ENCODE data around the gene TRIM74. TPM values are rescaled to one million over a fixed set of nuclear protein-coding genes. Genes with fewer than 3 reads are reported as not detected.
"Not testable (repeated sequence)": the region's sequence is repeated elsewhere in the genome, so short reads cannot be mapped to it uniquely, and the experiment has no call there.

TRIM74 gene
- total and polyA plus RNA-seq, 2 experiments from 2014 or later, result 3.1 to 5.2 TPM

GRCh38 chr7:72971505-72971904 lies 2.2 kb upstream of the TRIM74 start:
- H3K36me3 ChIP-seq; H3K4me1 ChIP-seq (ENCODE audit: low read depth); H3K4me3 ChIP-seq; DNase-seq (ENCODE audit: low read depth in 1 of 2, low spot score in 1 of 2); H3K27ac ChIP-seq; H3K27me3 ChIP-seq; H3K9me3 ChIP-seq (ENCODE audit: low read depth): not testable (repeated sequence)

GRCh38 chr7:72969688-72970087 lies 422 bp upstream of the TRIM74 start:
- H3K27me3 ChIP-seq; DNase-seq (ENCODE audit: low read depth in 1 of 2, low spot score in 1 of 2); H3K4me3 ChIP-seq; H3K9me3 ChIP-seq (ENCODE audit: low read depth); H3K27ac ChIP-seq; H3K36me3 ChIP-seq; H3K4me1 ChIP-seq (ENCODE audit: low read depth): not testable (repeated sequence)

- DNase-seq (ENCODE audit: low read depth in 1 of 2, low spot score in 1 of 2), result peak in 1 of 2 donors; percentile 4
- not testable (repeated sequence) for H3K9me3 ChIP-seq (ENCODE audit: low read depth); H3K4me1 ChIP-seq (ENCODE audit: low read depth); H3K27me3 ChIP-seq; H3K27ac ChIP-seq; H3K36me3 ChIP-seq; H3K4me3 ChIP-seq
Observed at GRCh38 chr7:72966892-72967291, 2.4 kb downstream of the TRIM74 start.

GRCh38 chr7:72965186-72965975 lies 3.9 kb downstream of the TRIM74 start:
- H3K4me1 ChIP-seq (ENCODE audit: low read depth); H3K27me3 ChIP-seq; DNase-seq (ENCODE audit: low read depth in 1 of 2, low spot score in 1 of 2); H3K27ac ChIP-seq; H3K36me3 ChIP-seq; H3K4me3 ChIP-seq; H3K9me3 ChIP-seq (ENCODE audit: low read depth): not testable (repeated sequence)

- H3K4me1 ChIP-seq (ENCODE audit: low read depth); H3K4me3 ChIP-seq; H3K27ac ChIP-seq; H3K27me3 ChIP-seq; DNase-seq (ENCODE audit: low read depth in 1 of 2, low spot score in 1 of 2); H3K36me3 ChIP-seq; H3K9me3 ChIP-seq (ENCODE audit: low read depth): not testable (repeated sequence)
Observed at GRCh38 chr7:72963056-72963455, 6.2 kb downstream of the TRIM74 start.

GRCh38 chr7:72961346-72961650 lies 8.0 kb downstream of the TRIM74 start:
- not testable (repeated sequence) for H3K27ac ChIP-seq; H3K4me3 ChIP-seq; H3K9me3 ChIP-seq (ENCODE audit: low read depth); DNase-seq (ENCODE audit: low read depth in 1 of 2, low spot score in 1 of 2); H3K27me3 ChIP-seq; H3K4me1 ChIP-seq (ENCODE audit: low read depth); H3K36me3 ChIP-seq

- H3K9me3 ChIP-seq (ENCODE audit: low read depth); H3K4me3 ChIP-seq; DNase-seq (ENCODE audit: low read depth in 1 of 2, low spot score in 1 of 2); H3K4me1 ChIP-seq (ENCODE audit: low read depth); H3K27me3 ChIP-seq; H3K36me3 ChIP-seq; H3K27ac ChIP-seq: not testable (repeated sequence)
Observed at GRCh38 chr7:72960626-72961345, 8.5 kb downstream of the TRIM74 start.

GRCh38 chr7:72960029-72960428 lies 9.2 kb downstream of the TRIM74 start:
- H3K4me3 ChIP-seq; H3K27me3 ChIP-seq; H3K27ac ChIP-seq; H3K4me1 ChIP-seq (ENCODE audit: low read depth); H3K36me3 ChIP-seq; H3K9me3 ChIP-seq (ENCODE audit: low read depth); DNase-seq (ENCODE audit: low read depth in 1 of 2, low spot score in 1 of 2): not testable (repeated sequence)

GRCh38 chr7:72954563-72955198 lies 14.6 kb downstream of the TRIM74 start:
- not testable (repeated sequence) for H3K9me3 ChIP-seq (ENCODE audit: low read depth); H3K36me3 ChIP-seq; H3K27ac ChIP-seq; H3K27me3 ChIP-seq; H3K4me1 ChIP-seq (ENCODE audit: low read depth); DNase-seq (ENCODE audit: low read depth in 1 of 2, low spot score in 1 of 2)
- peak overlapping the region; percentile 33 for H3K4me3 ChIP-seq

- not testable (repeated sequence) for H3K9me3 ChIP-seq (ENCODE audit: low read depth); H3K4me1 ChIP-seq (ENCODE audit: low read depth); DNase-seq (ENCODE audit: low read depth in 1 of 2, low spot score in 1 of 2); H3K36me3 ChIP-seq; H3K27me3 ChIP-seq; H3K27ac ChIP-seq
- peak overlapping the region; percentile 33 for H3K4me3 ChIP-seq
Observed at GRCh38 chr7:72953901-72954562, 15.2 kb downstream of the TRIM74 start.

- DNase-seq (ENCODE audit: low read depth in 1 of 2, low spot score in 1 of 2); H3K4me3 ChIP-seq; H3K36me3 ChIP-seq; H3K27ac ChIP-seq; H3K27me3 ChIP-seq; H3K4me1 ChIP-seq (ENCODE audit: low read depth); H3K9me3 ChIP-seq (ENCODE audit: low read depth): not testable (repeated sequence)
Observed at GRCh38 chr7:72950432-72950831, 18.8 kb downstream of the TRIM74 start.

- not testable (repeated sequence) for H3K27ac ChIP-seq; H3K4me1 ChIP-seq (ENCODE audit: low read depth); H3K4me3 ChIP-seq; H3K27me3 ChIP-seq; DNase-seq (ENCODE audit: low read depth in 1 of 2, low spot score in 1 of 2); H3K36me3 ChIP-seq; H3K9me3 ChIP-seq (ENCODE audit: low read depth)
Observed at GRCh38 chr7:72949686-72950085, 19.6 kb downstream of the TRIM74 start.

- not testable (repeated sequence) for H3K27ac ChIP-seq; H3K4me3 ChIP-seq; DNase-seq (ENCODE audit: low read depth in 1 of 2, low spot score in 1 of 2); H3K27me3 ChIP-seq; H3K4me1 ChIP-seq (ENCODE audit: low read depth); H3K9me3 ChIP-seq (ENCODE audit: low read depth); H3K36me3 ChIP-seq
Observed at GRCh38 chr7:72949276-72949675, 20.0 kb downstream of the TRIM74 start.

- H3K4me3 ChIP-seq; H3K27me3 ChIP-seq; H3K36me3 ChIP-seq; H3K9me3 ChIP-seq (ENCODE audit: low read depth); H3K4me1 ChIP-seq (ENCODE audit: low read depth); H3K27ac ChIP-seq; DNase-seq (ENCODE audit: low read depth in 1 of 2, low spot score in 1 of 2): not testable (repeated sequence)
Observed at GRCh38 chr7:72948714-72949113, 20.6 kb downstream of the TRIM74 start.
